Adipocyte (in vitro differentiated cells): ENCODE measurements around the gene LSP1.
"Not testable (repeated sequence)": the region's sequence is repeated elsewhere in the genome, so short reads cannot be mapped to it uniquely, and the experiment has no call there.

ENCODE experiments used
- DNase-seq: peaks from one replicate; pipeline ENCODE4 v3.0.0-alpha.2; 2015; ENCODE audit warnings: low read depth
- H3K27me3 ChIP-seq: replicated peaks from 2 replicates; pipeline ENCODE4 v1.7.0; 2013; ENCODE audit warnings: mild to moderate bottlenecking, low read length, moderate library complexity; ENCODE audit not compliant: control insufficient read depth, insufficient read depth
- H3K36me3 ChIP-seq: 2 replicates; pipeline ENCODE4 v1.7.0; 2013; ENCODE audit warnings: low read length, mild to moderate bottlenecking, moderate library complexity; ENCODE audit not compliant: control insufficient read depth, insufficient read depth, severe bottlenecking
- H3K4me1 ChIP-seq: 2 replicates; pipeline ENCODE4 v1.7.0; 2013; ENCODE audit warnings: mild to moderate bottlenecking, low read length, moderate library complexity; ENCODE audit not compliant: control insufficient read depth, insufficient read depth
- H3K4me3 ChIP-seq: 2 replicates; pipeline ENCODE4 v1.7.0; 2013; ENCODE audit warnings: mild to moderate bottlenecking, low read length, moderate library complexity
- H3K9ac ChIP-seq: 2 replicates; pipeline ENCODE4 v1.7.0; 2013; ENCODE audit warnings: mild to moderate bottlenecking, low read length, moderate library complexity
- H3K9me3 ChIP-seq: 2 replicates; pipeline ENCODE4 v1.7.0; 2013; ENCODE audit warnings: mild to moderate bottlenecking, low read length, moderate library complexity; ENCODE audit not compliant: control insufficient read depth

The LSP1 gene

GRCh38 chr11:1935156-1936071 lies 82.5 kb downstream of the LSP1 start:
- H3K9me3 ChIP-seq, result no peaks in the 10 kb centered on the region
- no peak for DNase-seq
- no peak overlapping the region for H3K9ac ChIP-seq
- peaks cover 19% of the 10 kb centered on the region for H3K4me1 ChIP-seq
- H3K4me3 ChIP-seq, result no peak overlapping the region
- H3K27me3 ChIP-seq, result no peaks in the 10 kb centered on the region
- H3K36me3 ChIP-seq, result no peaks in the 10 kb centered on the region

GRCh38 chr11:1936072-1936780 lies 83.3 kb downstream of the LSP1 start:
- no peak overlapping the region for H3K4me3 ChIP-seq
- peaks cover 10% of the 10 kb centered on the region for H3K4me1 ChIP-seq
- DNase-seq, result no peak
- no peaks in the 10 kb centered on the region for H3K27me3 ChIP-seq
- no peaks in the 10 kb centered on the region for H3K9me3 ChIP-seq
- no peaks in the 10 kb centered on the region for H3K36me3 ChIP-seq
- H3K9ac ChIP-seq, result no peak overlapping the region

- no peak for DNase-seq
Measured at GRCh38 chr11:1936781-1937615, 84.1 kb downstream of the LSP1 start.

GRCh38 chr11:1937616-1938342 lies 84.9 kb downstream of the LSP1 start:
- no peaks in the 10 kb centered on the region for H3K36me3 ChIP-seq
- no peaks in the 10 kb centered on the region for H3K9me3 ChIP-seq
- DNase-seq, result no peak
- H3K27me3 ChIP-seq, result no peaks in the 10 kb centered on the region
- H3K4me1 ChIP-seq, result no peaks in the 10 kb centered on the region
- no peak overlapping the region for H3K4me3 ChIP-seq
- H3K9ac ChIP-seq, result no peak overlapping the region

More at GRCh38 chr11:1936781-1937615, 84.1 kb downstream of the LSP1 start:
- H3K4me1 ChIP-seq, result peaks cover 3% of the 10 kb centered on the region
- no peak overlapping the region for H3K4me3 ChIP-seq
- no peak overlapping the region for H3K9ac ChIP-seq
- H3K9me3 ChIP-seq, result no peaks in the 10 kb centered on the region
- H3K27me3 ChIP-seq, result no peaks in the 10 kb centered on the region
- H3K36me3 ChIP-seq, result no peaks in the 10 kb centered on the region

- Histone ChIP-seq H3K4me1 (no peaks in the 10 kb centered on the region), H3K4me3 (no peak overlapping the region), H3K36me3 (no peaks in the 10 kb centered on the region), H3K9ac (peak overlapping the region; percentile 67), H3K9me3 (no peaks in the 10 kb centered on the region), H3K27me3 (no peaks in the 10 kb centered on the region)
- DNase-seq, result no peak
Measured at GRCh38 chr11:1938343-1939005, 85.6 kb downstream of the LSP1 start.

- H3K4me3 ChIP-seq, result no peak overlapping the region
- peaks cover 6% of the 10 kb centered on the region for H3K4me1 ChIP-seq
- H3K9ac ChIP-seq, result peak overlapping the region; percentile 67
- no peaks in the 10 kb centered on the region for H3K36me3 ChIP-seq
- H3K9me3 ChIP-seq, result no peaks in the 10 kb centered on the region
- DNase-seq, result peak; percentile 11
- H3K27me3 ChIP-seq, result no peaks in the 10 kb centered on the region
Measured at GRCh38 chr11:1939006-1939625, 86.2 kb downstream of the LSP1 start.

GRCh38 chr11:1939788-1940187 lies 86.9 kb downstream of the LSP1 start:
- peak; percentile 19 for DNase-seq
- H3K9me3 ChIP-seq, result not testable (repeated sequence)

More at GRCh38 chr11:1939788-1940187, 86.9 kb downstream of the LSP1 start:
- not testable (repeated sequence) for H3K9ac ChIP-seq, H3K36me3 ChIP-seq, H3K4me3 ChIP-seq, H3K27me3 ChIP-seq, H3K4me1 ChIP-seq
